ENCODE data around the gene TNS1. TPM values are rescaled to one million over a fixed set of nuclear protein-coding genes. Genes with fewer than 3 reads are reported as not detected.

Gene TNS1
- total RNA-seq, 1 experiment from 2014 or later: 3.4 TPM

DNA sequence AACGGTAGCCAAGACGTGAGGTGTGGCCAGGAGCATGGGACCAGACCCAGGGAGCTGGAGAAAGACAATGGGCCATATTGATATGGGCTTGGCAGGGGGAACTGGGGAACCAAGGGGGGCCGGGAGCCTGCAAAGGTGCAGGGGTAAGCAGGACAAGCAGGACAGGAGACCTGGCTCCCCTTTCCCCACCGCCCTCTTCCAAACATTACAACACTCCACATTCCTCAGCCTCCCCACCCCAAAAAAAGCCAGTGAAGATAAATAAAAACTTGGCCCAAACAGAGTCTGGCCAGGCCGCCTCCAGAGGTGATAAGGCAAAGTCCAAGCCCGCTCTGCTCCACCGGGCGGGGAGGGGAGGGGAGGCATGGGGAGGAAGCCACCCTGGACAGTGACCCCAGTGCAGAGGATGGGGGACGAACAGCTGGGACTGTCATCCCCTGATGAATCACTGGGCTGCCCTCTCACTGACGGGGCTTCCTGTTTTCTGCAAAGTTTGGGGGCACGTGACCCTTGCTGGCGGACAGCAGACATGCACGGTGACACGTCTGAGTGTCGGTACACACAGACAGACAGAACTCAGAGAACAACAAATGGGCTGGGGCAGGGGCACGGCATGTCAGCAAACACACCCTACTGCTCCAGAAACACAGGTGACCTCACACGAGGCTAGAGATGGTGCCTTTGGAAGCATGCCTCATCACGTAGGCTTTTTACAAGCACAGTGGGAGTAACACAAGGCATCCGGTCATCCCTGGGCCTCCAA lies 100.2 kb downstream of the TNS1 start:
- Histone ChIP-seq H2BK120ac (ENCODE audit: low read depth, low read length, poor library complexity, severe bottlenecking) (no peak overlapping the region), H2BK15ac (ENCODE audit: low read depth, low read length) (no peak overlapping the region), H3K79me1 (ENCODE audit: insufficient read depth, low read depth, low read length, poor library complexity, severe bottlenecking) (no peaks in the 10 kb centered on the region), H2BK12ac (ENCODE audit: insufficient read length, low read depth, low read length) (no peak overlapping the region), H3K27me3 (ENCODE audit: insufficient read depth, low read length) (no peaks in the 10 kb centered on the region), H3K4me1 (ENCODE audit: insufficient read depth, low read length) (no peaks in the 10 kb centered on the region), H3K27ac (ENCODE audit: insufficient read length, low read depth, low read length) (no peak overlapping the region), H2BK20ac (ENCODE audit: low read depth, low read length, poor library complexity, severe bottlenecking) (no peak overlapping the region), H3T11ph (ENCODE audit: low read length) (no peak overlapping the region), H2AFZ (ENCODE audit: low read length) (no peak overlapping the region), H2BK5ac (ENCODE audit: insufficient read length, low read length) (no peak overlapping the region), H3K9ac (ENCODE audit: extremely low read depth, insufficient read length, low read length) (no peak overlapping the region), H3K18ac (ENCODE audit: insufficient read length, low read depth, low read length) (no peak overlapping the region), H3K4me2 (ENCODE audit: insufficient read depth, insufficient read length, low read length) (no peak overlapping the region), H3K79me2 (ENCODE audit: insufficient read depth, low read length) (no peaks in the 10 kb centered on the region), H3K9me3 (ENCODE audit: control insufficient read depth, low read depth, low read length) (no peaks in the 10 kb centered on the region), H4K8ac (replicated peaks; ENCODE audit: insufficient read length, low read depth, low read length) (no peak overlapping the region), H4K91ac (ENCODE audit: insufficient read length, low read depth, low read length) (no peak overlapping the region), H3K14ac (ENCODE audit: insufficient read depth, low read length) (no peak overlapping the region), H3K4ac (ENCODE audit: low read depth, low read length) (no peak overlapping the region), H3K23ac (ENCODE audit: insufficient read length, low read depth, low read length) (no peak overlapping the region), H4K20me1 (ENCODE audit: control insufficient read depth, insufficient read depth, insufficient read length) (no peaks in the 10 kb centered on the region), H3K56ac (ENCODE audit: insufficient read length, low read depth, low read length) (no peak overlapping the region), H3K23me2 (ENCODE audit: insufficient read length, low read depth, low read length, poor library complexity, severe bottlenecking) (no peaks in the 10 kb centered on the region), H4K5ac (ENCODE audit: insufficient read length, low read depth, low read length) (no peak overlapping the region), H2AK5ac (ENCODE audit: insufficient read length, low read length) (no peak overlapping the region)
- Mint-ChIP-seq H3K9me3 (no peaks in the 10 kb centered on the region), H3K4me3 (no peak overlapping the region), H3K27me3 (ENCODE audit: low read depth) (no peaks in the 10 kb centered on the region; the same call in 1 of the 2 replicates), H3K27ac (0 out of 7 replicates have a peak overlapping the region, but pooled peaks of 1 of the 3 experiments have one; percentile 82), H3K4me1 (peaks cover 12 to 34% of the 10 kb centered on the region in 2 experiments), H3K36me3 (ENCODE audit: insufficient read depth in 1 of 3, low read depth in 3 of 3) (no peaks in the 10 kb centered on the region; a peak in 1 of 7 replicates)
- no peak for TF ChIP-seq CTCF (conservative IDR thresholded peaks at IDR 0.05)
- no peak for DNase-seq
- no CpG with 5 or more reads among the region's 19 CpGs for WGBS (ENCODE audit: extremely low coverage, insufficient read length, low lambda C conversion rate)
